ENCODE measurements around the gene GPHA2.

Gene GPHA2

DNA sequence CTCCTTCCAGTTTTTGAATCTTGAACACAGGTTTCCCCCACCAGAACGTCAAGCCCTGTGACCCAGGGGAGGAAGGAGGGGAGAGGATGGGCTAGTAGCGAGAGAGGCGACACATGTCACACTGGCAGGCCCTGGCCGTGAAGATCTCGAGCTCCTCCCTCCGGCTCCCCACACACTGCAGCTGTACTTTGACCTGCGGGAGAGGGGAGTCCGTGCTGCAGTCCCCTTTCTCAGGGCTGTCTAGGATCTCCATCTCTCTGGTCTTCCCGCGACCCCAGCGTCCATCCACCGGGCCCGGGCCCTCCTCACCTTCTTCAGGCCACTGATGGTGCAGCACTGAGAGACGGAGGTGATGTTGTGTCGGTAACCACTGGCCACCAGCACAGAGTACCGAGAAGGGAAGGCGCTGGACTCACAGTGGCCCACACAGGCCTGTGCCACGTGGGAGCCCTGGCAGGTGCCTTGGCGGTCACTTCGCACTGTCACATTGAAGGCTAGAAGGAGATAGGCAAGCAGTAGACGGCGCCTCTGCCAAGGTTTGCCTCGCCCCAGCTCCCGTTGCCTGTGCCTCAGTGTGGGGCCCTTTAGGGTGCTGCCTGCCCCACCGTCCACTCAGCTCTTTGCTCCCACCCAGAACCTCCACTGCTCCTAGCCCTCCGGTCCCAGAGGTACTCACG lies 873 bp downstream of the GPHA2 start:
- no peak overlapping the region for H3K4me2 ChIP-seq (ENCODE audit: low read length)
- no peak overlapping the region for H3K4me3 ChIP-seq (ENCODE audit: low read length)
- H4K20me1 ChIP-seq (ENCODE audit: insufficient read depth, low read length): no peaks in the 10 kb centered on the region
- no peak overlapping the region for H2AFZ ChIP-seq (ENCODE audit: low read depth, low read length)
- TF ChIP-seq CTCF (IDR thresholded peaks at IDR 0.05; ENCODE audit: low read depth, low read length) (no peak), EZH2phosphoT487 (IDR thresholded peaks at IDR 0.05; ENCODE audit: low read depth) (no peak)
- H3K9ac ChIP-seq (ENCODE audit: low read length): no peak overlapping the region
- H3K36me3 ChIP-seq (replicated peaks; ENCODE audit: low read depth, low read length): peaks cover 13% of the 10 kb centered on the region
- no peaks in the 10 kb centered on the region for H3K79me2 ChIP-seq (ENCODE audit: low read length)
- no peak overlapping the region for H3K27ac ChIP-seq (ENCODE audit: low read length)
- 0 out of 2 replicates have a peak, but pooled peaks cover 4% of the 10 kb centered on the region for H3K27me3 ChIP-seq (ENCODE audit: low read depth, low read length)
- H3K4me1 ChIP-seq (ENCODE audit: low read length): no peaks in the 10 kb centered on the region
- no peaks in the 10 kb centered on the region for H3K9me3 ChIP-seq (ENCODE audit: insufficient read depth, low read length)

DNA sequence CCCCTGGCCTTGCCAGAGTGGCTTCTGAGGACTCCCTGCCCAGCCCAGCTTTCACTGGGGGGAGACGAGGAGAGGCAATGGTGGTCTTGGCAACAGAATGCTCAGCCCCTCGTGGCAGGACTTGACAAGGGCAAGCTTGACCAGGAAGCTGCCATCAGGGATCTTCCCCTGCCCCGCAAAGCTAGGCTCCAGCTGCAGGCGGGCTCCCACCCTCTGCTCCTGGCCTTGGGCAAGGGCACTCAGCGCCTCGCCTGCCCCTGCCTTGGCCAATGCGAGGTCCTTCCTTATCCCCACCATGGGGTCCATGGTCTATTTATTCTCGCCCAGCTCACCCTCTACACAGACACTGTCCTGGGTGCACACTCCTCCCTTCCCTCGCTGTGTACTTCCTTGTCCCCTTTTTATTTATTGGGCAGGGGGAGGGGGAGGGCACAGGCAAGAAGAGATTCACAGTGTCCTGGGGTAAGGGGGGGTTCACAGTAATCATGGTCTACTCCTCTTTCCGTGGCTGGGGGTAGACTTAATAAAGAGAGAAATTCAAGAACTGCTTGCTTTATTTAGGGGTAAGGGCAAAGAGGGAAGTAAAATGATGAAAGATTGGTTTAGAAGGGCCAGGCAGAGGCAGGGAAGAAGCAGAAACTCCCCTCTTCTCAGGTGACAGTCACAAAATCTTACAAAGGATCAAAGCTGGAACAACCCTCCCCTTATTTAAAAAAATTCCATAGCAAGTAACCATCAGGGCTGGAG lies 1.6 kb downstream of the GPHA2 start:
- no peak overlapping the region for H2AFZ ChIP-seq (ENCODE audit: low read depth, low read length)
- H3K4me3 ChIP-seq (ENCODE audit: low read length): no peak overlapping the region
- no peak overlapping the region for H3K4me2 ChIP-seq (ENCODE audit: low read length)
- no peak overlapping the region for H3K9ac ChIP-seq (ENCODE audit: low read length)
- no peak overlapping the region for H3K27ac ChIP-seq (ENCODE audit: low read length)
- H3K36me3 ChIP-seq (replicated peaks; ENCODE audit: low read depth, low read length): peaks cover 15% of the 10 kb centered on the region
- no peaks in the 10 kb centered on the region for H3K9me3 ChIP-seq (ENCODE audit: insufficient read depth, low read length)
- H4K20me1 ChIP-seq (ENCODE audit: insufficient read depth, low read length): no peaks in the 10 kb centered on the region
- TF ChIP-seq CTCF (IDR thresholded peaks at IDR 0.05; ENCODE audit: low read depth, low read length): no peak
- TF ChIP-seq EZH2phosphoT487 (IDR thresholded peaks at IDR 0.05; ENCODE audit: low read depth): no peak
- H3K27me3 ChIP-seq (ENCODE audit: low read depth, low read length): 0 out of 2 replicates have a peak, but pooled peaks cover 4% of the 10 kb centered on the region
- no peaks in the 10 kb centered on the region for H3K79me2 ChIP-seq (ENCODE audit: low read length)
- no peaks in the 10 kb centered on the region for H3K4me1 ChIP-seq (ENCODE audit: low read length)

- H3K4me2 ChIP-seq (ENCODE audit: low read length): no peak overlapping the region
- no peaks in the 10 kb centered on the region for H3K79me2 ChIP-seq (ENCODE audit: low read length)
- H3K27me3 ChIP-seq (ENCODE audit: low read depth, low read length): 0 out of 2 replicates have a peak, but pooled peaks cover under 1% of the 10 kb centered on the region
- H4K20me1 ChIP-seq (ENCODE audit: insufficient read depth, low read length): no peaks in the 10 kb centered on the region
- peaks cover 15% of the 10 kb centered on the region for H3K36me3 ChIP-seq (replicated peaks; ENCODE audit: low read depth, low read length)
- no peak overlapping the region for H2AFZ ChIP-seq (ENCODE audit: low read depth, low read length)
- H3K9ac ChIP-seq (ENCODE audit: low read length): no peak overlapping the region
- TF ChIP-seq CTCF (IDR thresholded peaks at IDR 0.05; ENCODE audit: low read depth, low read length) (no peak), EZH2phosphoT487 (IDR thresholded peaks at IDR 0.05; ENCODE audit: low read depth) (no peak)
- no peak overlapping the region for H3K4me3 ChIP-seq (ENCODE audit: low read length)
- no peak overlapping the region for H3K27ac ChIP-seq (ENCODE audit: low read length)
- H3K9me3 ChIP-seq (ENCODE audit: insufficient read depth, low read length): no peaks in the 10 kb centered on the region
- H3K4me1 ChIP-seq (ENCODE audit: low read length): no peaks in the 10 kb centered on the region
Observed at GRCh38 chr11:64933213-64933934, 2.3 kb downstream of the GPHA2 start.

GRCh38 chr11:64932324-64932723 lies 3.4 kb downstream of the GPHA2 start:
- Histone ChIP-seq H2AFZ (ENCODE audit: low read depth, low read length) (no peak overlapping the region), H3K9me3 (ENCODE audit: insufficient read depth, low read length) (no peaks in the 10 kb centered on the region), H3K27me3 (ENCODE audit: low read depth, low read length) (no peaks in the 10 kb centered on the region), H3K4me3 (ENCODE audit: low read length) (no peak overlapping the region), H3K36me3 (replicated peaks; ENCODE audit: low read depth, low read length) (peaks cover 19% of the 10 kb centered on the region), H4K20me1 (ENCODE audit: insufficient read depth, low read length) (no peaks in the 10 kb centered on the region), H3K9ac (ENCODE audit: low read length) (no peak overlapping the region), H3K79me2 (ENCODE audit: low read length) (no peaks in the 10 kb centered on the region), H3K4me2 (ENCODE audit: low read length) (no peak overlapping the region), H3K27ac (ENCODE audit: low read length) (no peak overlapping the region), H3K4me1 (ENCODE audit: low read length) (no peaks in the 10 kb centered on the region)
- TF ChIP-seq CTCF (IDR thresholded peaks at IDR 0.05; ENCODE audit: low read depth, low read length): no peak
- TF ChIP-seq EZH2phosphoT487 (IDR thresholded peaks at IDR 0.05; ENCODE audit: low read depth): no peak
